Calu3 (cell line): ENCODE data around the gene P3R3URF. TPM values are rescaled to one million over a fixed set of nuclear protein-coding genes. Genes with fewer than 3 reads are reported as not detected.

Experiments used
- BruUV-seq: library from RNA; stranded (reverse); fragments of 400-500 nt; replicated peaks from 2 replicates; lab custom pipeline; 2021; lab: Mats Ljungman, UMichigan
- CTCF ChIA-PET: fragments of 300-600 bp; sonication (Branson Sonifier 250); formaldehyde crosslinking; loops from one replicate; lab custom pipeline; 2022; ENCODE audit warnings: antibody characterized with exemption; lab: Charles Lee
- DNase-seq: peaks from one replicate; pipeline ENCODE4 v3.0.0; 2022
- H3K27ac Mint-ChIP-seq: one replicate; pipeline ENCODE4 v1.8.0; 2022; ENCODE audit warnings: mixed read lengths; ENCODE audit not compliant: unreplicated experiment
- H3K27me3 Mint-ChIP-seq: one replicate; pipeline ENCODE4 v1.8.0; 2022; ENCODE audit warnings: mixed read lengths; ENCODE audit not compliant: unreplicated experiment
- H3K36me3 Mint-ChIP-seq: one replicate; pipeline ENCODE4 v1.8.0; 2022; ENCODE audit warnings: mild to moderate bottlenecking, moderate library complexity, mixed read lengths; ENCODE audit not compliant: insufficient read depth, unreplicated experiment
- H3K4me1 Mint-ChIP-seq: one replicate; pipeline ENCODE4 v1.8.0; 2022; ENCODE audit warnings: mild to moderate bottlenecking, low read depth, mixed read lengths; ENCODE audit not compliant: unreplicated experiment
- H3K4me3 Mint-ChIP-seq: one replicate; pipeline ENCODE4 v1.8.0; 2022; ENCODE audit warnings: mild to moderate bottlenecking, low read depth, moderate library complexity, mixed read lengths; ENCODE audit not compliant: unreplicated experiment
- H3K9me3 Mint-ChIP-seq: one replicate; pipeline ENCODE4 v1.8.0; 2022; ENCODE audit warnings: low read depth, mixed read lengths; ENCODE audit not compliant: unreplicated experiment
- CTCF ChIP-seq: fragments of 200-600 bp; IDR thresholded peaks from one replicate; pipeline ENCODE4 v1.8.0; 2022; ENCODE audit warnings: antibody characterized with exemption; ENCODE audit not compliant: unreplicated experiment
- intact Hi-C: fragments of 100-400 bp; cut with micrococcal nuclease; formaldehyde crosslinking; loops from one replicate; pipeline ENCODE4 v1.10.0; 2022; ENCODE audit not compliant: unreplicated experiment
- total RNA-seq: library from RNA; stranded (reverse); gene quantifications from 2 replicates; pipeline ENCODE4 v1.2.3, GENCODE V29; 2022

P3R3URF gene
- total RNA-seq, 1 experiment from 2014 or later: not detected

DNA sequence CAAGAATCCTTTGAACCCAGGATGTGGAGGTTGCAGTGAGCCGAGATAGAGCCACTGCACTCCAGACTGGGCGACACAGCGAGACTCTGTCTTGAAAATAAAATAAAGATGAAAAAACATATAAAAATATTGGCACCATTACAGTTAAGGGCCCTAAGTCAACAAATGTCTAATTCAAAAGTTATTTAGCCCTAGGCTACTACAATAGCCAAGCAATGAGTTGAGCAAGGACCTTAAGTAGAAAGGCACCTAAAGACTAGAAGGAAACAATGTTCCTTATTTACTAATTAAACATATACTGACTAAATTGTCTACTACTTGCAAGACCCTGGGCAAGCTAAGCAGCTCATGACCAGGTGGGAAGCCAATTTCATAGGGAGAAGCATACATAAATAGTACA, 47.9 kb downstream of the P3R3URF start:
- intact Hi-C loops: no loop called here
- no peak overlapping the region for H3K27ac Mint-ChIP-seq
- no peak for TF ChIP-seq CTCF
- no peaks in the 10 kb centered on the region for H3K27me3 Mint-ChIP-seq
- H3K9me3 Mint-ChIP-seq: no peaks in the 10 kb centered on the region
- DNase-seq: no peak
- peaks cover 30% of the 10 kb centered on the region for H3K36me3 Mint-ChIP-seq
- BruUV-seq: no TSS peak
- CTCF ChIA-PET: interaction anchor here (0.7 kb wide), 1 partner anchor 117 kb away, joined by 4 read pairs; no protein-coding TSS in a partner anchor
- H3K4me3 Mint-ChIP-seq: no peak overlapping the region
- peaks cover 21% of the 10 kb centered on the region for H3K4me1 Mint-ChIP-seq

Other genes with a start within 250 kb of the P3R3URF start
- 17.4 and 21.4 TPM in 2 replicates for gene PIK3R3, start 43.9 kb downstream of the P3R3URF start, total RNA-seq
- 46.2 and 94.8 TPM in 2 replicates for gene TSPAN1, start 1.4 kb downstream of the P3R3URF start, total RNA-seq
- gene POMGNT1, start 21.9 kb upstream of the P3R3URF start, total RNA-seq: 62.0 and 74.5 TPM in 2 replicates
- not detected in 2 replicates for gene LURAP1, start 26.8 kb upstream of the P3R3URF start, total RNA-seq
- 22.5 and 25.2 TPM in 2 replicates for gene RAD54L, start 71.3 kb upstream of the P3R3URF start, total RNA-seq
- 47.5 and 48.8 TPM in 2 replicates for gene LRRC41, start 127.1 kb upstream of the P3R3URF start, total RNA-seq
- 410 and 460 TPM in 2 replicates for gene UQCRH, start 127.2 kb upstream of the P3R3URF start, total RNA-seq
- gene NSUN4, start 164.3 kb upstream of the P3R3URF start, total RNA-seq: 38.7 and 42.5 TPM in 2 replicates
- 31.4 and 34.2 TPM in 2 replicates for gene FAAH, start 217.8 kb upstream of the P3R3URF start, total RNA-seq